G401.6 (cell line): ENCODE measurements around the gene SLC25A29.
A peak's percentile ranks its signal among the peaks of the same experiment; 100 is the strongest.
"Not testable (repeated sequence)": the region's sequence is repeated elsewhere in the genome, so short reads cannot be mapped to it uniquely, and the experiment has no call there.

Experiments
- FAIRE-seq: peaks from 2 replicates; lab custom pipeline; 2012; peaks lifted over from hg19 to GRCh38; lab: Jason Lieb, UNC

SLC25A29 gene

DNA sequence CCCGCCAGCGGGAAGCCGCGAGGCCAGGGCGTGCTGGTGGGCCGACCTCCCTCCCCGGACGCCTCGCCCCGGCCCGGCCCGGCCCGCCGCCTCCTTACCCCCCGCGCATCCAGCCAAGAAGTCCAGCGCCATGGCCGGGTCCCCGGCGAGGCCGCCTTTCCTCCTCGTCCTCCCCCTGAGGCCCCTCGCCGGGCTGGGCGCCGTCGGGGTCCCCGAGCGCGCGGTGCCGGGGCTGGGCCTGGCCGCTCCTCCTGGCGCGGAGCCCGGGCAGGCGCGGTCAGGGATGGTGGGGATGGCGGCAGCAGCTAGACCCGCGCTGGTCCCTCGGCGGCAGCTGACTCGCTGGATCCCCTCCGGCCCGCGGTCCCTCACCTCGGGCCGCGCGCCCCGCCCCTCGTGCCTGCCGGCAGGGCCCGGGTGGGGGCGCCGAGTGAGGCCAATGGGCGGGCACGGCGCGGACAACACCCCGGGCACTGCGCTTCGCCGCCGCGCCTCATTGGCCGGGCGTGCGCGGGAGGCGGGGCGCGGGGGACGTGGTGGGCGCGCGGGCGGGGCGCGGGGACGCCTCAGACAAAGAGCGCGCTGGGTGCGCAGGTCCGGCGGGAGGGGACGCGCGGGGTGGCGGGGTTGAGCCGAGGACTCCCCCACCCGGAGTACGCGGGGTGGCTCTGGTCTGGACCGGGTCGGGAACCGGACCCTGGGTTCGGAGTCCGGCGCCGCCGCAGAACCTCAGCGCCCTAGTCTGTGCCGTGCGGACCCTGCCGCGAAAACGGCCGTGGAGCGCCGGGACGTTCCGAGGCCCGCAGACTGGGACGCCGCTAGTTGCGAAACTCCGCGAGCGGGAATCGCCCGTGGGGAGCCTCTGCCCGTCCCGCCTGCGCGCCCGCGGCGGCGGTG, at the start of gene SLC25A29:
Gene SLC25A29 (minus strand): TSS at position 344 of the 897 bp plus-strand sequence. CDS start 212 bp downstream, at position 132.
- FAIRE-seq = no peak

GRCh38 chr14:100350986-100351385, 44.7 kb upstream of the SLC25A29 start:
- no peak for FAIRE-seq

DNA sequence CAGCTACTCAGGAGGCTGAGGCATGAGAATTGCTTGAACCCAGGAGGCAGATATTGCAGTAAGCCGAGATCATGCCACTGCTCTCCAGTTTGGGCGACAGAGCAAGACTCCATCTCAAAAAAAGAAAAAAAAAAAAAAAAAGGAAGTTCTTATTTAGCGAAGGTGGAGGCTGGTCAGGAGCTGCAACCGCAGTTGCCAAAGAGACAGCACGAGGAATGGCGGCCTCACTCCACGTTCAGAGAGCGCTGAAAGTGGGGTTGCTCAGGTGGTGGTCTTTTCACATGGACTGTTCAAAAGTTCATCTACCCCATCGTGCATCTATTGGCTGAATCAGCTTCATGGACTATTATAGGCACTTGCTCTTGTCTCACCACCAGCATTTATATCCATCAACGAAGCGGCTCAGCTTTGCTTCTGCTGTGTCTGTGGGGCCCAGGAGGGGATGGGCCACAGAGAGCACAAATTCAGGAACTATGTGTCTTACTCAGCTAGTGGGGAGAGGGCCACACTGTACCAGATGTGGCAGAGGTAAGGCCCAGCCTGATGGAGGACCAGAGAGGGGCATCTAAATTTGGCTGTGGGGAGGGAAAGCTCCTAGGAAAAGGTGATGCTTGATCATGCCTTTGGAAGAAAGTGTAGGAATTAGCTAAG, 44.2 kb upstream of the SLC25A29 start:
- no peak for FAIRE-seq

- FAIRE-seq = no peak
Measured at GRCh38 chr14:100348784-100349685, 42.8 kb upstream of the SLC25A29 start.

DNA sequence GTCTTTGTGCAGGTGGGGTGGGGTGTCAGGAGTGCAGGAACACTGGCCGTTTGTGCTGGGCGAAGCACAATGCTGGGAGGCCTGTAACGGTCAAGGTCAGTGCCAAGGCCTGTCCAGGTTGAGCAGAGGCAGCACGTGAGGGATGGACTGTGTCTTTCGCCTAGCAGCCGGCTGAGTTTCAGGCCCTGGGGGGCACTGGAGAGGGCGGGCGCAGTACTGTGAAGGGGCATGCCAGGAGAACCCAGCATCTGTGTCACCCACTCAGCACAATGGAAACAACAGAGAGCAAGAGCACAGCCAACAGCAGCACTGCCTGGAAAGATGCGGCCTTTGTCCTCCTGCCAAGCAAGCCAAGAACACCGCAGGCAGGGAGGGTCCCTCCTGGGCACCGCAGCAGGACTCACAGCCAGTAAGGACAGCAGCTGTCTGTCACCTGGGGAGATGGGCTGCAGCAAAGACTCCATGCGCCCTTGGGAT, 42.0 kb upstream of the SLC25A29 start:
- FAIRE-seq = no peak

DNA sequence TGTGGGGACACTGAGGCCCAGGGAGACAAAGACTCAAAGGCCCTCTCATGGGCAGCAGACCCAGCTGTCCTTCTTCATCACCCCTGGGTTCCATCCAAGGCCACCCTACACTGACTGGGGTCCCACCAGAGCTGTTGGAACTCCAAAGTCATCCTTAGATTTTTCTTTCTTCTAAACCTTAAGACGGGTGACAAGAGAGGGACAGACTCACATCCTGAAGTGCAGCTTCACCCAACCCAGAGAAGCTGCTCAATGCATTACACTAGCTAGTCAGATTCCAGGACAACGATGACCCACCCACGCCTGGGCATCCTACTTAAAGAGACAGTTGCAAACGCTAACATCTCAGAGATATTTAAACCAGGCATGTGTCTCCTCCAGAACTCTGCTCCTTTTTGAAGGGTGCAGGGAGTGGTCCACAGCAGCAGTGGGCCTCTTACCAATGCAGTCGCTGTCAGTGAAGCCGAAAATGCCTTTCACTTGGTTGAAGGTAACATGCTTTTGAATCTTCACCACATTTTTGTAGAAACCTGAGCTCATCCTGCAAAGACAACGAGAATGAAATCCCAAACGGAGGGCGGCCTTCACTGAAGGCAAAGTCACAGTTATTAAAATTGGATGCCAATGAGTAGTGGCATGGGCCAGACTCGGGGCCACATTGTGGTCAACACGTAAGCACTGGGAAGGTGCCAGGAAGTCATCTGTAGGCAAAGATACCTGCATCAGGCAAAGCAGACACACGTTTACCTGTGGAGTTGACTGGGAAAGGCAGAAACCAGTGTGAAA, 40.3 kb upstream of the SLC25A29 start:
- FAIRE-seq = no peak

- FAIRE-seq = no peak
Measured at GRCh38 chr14:100345711-100346110, 39.5 kb upstream of the SLC25A29 start.

DNA sequence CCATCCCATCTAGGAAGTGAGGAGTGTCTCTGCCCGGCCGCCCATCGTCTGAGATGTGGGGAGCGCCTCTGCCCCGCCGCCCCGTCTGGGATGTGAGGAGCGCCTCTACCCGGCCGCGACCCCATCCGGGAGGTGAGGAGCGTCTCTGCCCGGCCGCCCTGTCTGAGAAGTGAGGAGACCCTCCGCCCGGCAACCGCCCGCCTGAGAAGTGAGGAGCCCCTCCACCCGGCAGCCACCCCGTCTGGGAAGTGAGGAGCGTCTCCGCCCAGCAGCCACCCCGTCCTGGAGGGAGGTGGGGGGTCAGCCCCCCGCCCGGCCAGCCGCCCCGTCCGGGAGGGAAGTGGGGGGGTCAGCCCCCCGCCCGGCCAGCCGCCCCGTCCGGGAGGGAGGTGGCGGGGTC, 38.4 kb upstream of the SLC25A29 start:
- not testable (repeated sequence) for FAIRE-seq

GRCh38 chr14:100342826-100343225, 36.6 kb upstream of the SLC25A29 start:
- not testable (repeated sequence) for FAIRE-seq

DNA sequence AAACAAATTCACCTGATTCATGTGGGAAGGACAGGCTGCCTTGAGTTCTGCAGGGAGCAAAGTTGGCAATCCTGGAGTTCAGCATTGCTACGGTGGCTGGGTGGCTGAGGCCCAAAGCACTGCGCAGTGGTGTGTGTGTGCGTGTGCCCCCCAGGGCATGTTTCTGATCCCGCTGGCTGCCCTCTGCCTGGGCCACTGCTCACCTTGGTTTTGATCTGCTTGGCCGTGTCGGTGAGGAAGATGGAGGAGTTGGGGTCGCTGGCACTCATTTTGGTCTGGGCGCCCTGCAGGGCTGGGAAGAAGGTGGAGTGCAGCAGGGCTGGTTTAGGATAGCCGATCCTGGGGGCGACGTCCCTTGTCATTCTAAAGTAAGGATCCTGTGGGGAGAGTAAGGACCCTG, 36.0 kb upstream of the SLC25A29 start:
- FAIRE-seq = no peak

DNA sequence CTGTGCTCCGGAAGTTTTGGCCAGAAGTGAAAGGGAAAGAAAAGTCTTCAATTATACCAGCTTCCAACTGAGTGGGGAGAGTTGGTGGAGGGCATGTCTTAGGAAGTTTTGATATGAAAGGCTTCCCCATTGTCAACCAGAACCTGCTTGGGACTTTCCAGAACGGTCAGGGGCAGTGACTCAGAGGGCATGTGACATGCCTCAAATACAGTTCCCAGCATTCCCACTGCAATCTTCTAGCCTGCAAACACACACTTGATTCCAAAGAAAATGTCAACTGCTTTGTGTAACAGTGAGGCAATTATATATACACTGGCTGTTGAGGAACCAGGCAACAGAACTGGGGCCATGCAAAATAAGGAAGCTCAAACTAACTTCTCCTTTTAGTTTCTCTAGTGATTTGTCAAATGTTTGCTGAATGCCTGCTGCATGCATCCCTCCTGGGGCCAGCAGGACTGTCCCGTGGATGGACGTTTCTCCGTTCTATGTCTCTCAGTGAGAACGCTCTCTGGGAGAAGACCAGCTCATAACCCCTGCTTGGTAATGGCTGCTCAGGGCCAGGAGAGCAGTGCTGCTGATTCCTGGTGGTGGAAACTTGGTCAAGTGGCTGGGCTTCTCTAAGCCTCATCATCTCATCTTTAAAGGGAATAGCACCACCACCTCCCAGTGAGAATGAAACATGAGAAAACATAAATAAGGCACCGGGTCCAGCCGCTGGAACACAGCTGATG, 35.2 kb upstream of the SLC25A29 start:
- FAIRE-seq = peak; percentile 92

DNA sequence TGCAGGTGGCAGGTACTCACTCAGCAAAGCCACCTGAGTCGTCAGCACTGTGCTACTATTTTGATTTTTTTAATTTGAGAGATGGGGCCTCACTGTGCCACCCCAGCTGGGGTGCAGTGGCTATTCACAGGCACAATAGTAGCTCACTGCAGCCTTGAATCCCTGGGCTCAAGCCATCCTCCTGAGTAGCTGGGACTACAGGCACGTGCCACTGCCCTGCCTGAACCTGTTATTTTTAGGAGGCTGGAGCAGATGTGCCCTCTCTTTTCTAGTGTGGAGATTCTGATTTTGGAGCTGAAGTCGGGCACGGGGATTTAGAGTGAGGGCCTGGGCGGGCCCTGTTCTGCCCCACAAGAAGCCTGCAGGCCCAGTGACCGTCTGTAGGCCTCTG, 34.2 kb upstream of the SLC25A29 start:
- no peak for FAIRE-seq

DNA sequence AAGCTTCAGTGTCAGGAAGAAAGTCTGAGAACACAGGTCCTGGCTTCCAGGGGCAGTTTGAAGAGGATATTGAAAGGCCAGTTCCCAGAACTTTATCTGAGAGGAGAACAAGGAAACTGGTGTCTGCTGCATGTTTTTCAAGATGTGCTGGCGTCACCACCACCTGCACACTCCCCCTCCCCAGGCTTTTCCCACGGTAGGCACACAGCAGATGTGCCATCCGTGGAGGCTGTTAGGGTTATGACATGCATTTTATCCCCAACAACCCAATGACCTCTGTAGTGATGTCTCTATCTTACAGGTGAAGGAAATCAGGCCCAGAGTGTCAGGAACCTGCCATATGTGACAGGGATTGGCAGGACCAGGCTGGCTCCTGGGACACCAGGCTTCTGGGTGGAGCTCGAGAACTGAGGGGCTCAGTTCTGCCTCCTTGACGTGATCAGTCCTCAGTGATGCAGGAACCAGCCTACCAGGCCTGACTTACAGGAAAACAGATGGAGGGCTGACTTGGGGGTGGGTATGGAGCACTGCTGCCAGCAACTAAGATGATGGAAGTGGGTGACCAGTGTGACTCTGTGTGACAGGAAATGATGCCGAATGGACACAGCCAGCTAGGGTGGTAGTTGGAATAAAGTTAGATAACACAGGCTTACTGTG, 33.6 kb upstream of the SLC25A29 start:
- no peak for FAIRE-seq

DNA sequence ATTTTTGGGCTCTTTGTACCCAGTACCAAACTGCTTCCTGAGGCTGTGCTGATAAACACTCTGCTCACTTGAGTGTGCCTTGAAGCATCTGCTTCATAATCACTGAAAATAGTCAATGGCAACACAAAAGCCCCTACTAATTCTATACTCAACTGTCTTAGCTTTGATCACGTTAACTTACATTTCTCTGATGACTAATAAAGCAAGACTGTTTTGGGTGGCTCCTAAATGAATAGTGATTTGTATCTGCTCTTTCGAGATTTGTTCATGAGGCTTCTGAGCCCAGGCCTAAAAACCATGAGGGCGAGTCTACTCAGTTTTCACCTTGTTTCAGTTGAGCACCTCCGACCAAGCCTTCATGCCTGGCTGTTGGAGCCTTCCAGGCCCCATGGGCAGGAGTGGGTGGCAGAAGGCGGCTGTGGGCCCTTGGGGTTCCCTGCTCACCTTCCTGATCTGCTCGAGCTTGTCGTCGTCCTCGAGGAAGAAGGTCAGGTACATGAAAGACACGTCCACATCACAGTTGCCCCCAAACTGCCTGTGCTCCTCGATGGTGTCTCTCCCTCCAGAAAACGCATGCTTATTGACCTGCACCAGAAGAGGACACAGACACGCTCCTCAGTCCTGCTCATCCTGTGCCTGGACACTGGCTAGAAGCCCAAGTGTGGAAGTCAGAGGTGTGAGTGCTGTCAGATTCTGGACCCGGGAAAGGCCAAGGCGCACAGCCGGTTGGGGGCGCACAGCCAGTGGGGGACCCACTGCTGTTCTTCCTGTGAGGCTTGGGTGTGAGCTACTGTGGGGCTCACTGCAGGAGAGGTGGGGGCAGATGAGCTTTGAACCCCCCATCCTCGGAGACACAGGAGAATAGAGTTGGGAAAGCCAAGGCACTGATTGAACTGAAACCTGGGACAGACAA, 30.6 kb upstream of the SLC25A29 start:
- no peak for FAIRE-seq

- no peak for FAIRE-seq
Measured at GRCh38 chr14:100334904-100335303, 28.7 kb upstream of the SLC25A29 start.

DNA sequence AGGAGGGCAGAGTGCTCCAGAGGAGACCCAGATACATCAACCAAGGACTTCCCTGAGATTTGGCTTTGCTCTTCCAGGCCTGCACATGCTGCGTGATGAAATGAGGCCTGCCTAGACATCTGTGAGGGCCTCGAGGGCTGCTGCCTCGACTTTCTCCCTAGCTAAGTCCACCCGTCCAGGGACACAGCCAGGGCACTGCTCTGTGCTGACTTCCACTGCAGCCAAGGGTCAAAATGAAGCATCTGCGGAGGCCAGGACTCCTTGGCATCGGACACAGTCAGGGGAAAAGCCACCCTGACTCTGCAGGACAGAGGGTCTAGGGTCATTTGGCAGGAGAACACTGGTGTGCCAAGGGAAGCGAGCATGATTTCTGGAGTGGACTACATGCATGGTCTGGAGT, 27.6 kb upstream of the SLC25A29 start:
- FAIRE-seq = no peak

GRCh38 chr14:100333311-100333710, 27.1 kb upstream of the SLC25A29 start:
- no peak for FAIRE-seq

GRCh38 chr14:100332797-100333196, 26.6 kb upstream of the SLC25A29 start:
- FAIRE-seq = no peak

- no peak for FAIRE-seq
Measured at GRCh38 chr14:100332071-100332639, 25.9 kb upstream of the SLC25A29 start.
